HepG2 (cell line): ENCODE data around the gene SCRT2.

Experiments used
- BCLAF1 ChIP-seq: fragments of 450-650 bp; IDR thresholded peaks from 2 replicates; pipeline ENCODE4 v1.6.1; 2017; ENCODE audit warnings: mild to moderate bottlenecking
- CBFB ChIP-seq: sonication (generic); formaldehyde crosslinking; IDR thresholded peaks from 2 replicates; pipeline ENCODE4 v1.4.0; 2020; ENCODE audit warnings: missing genetic modification reagents
- CHD2 ChIP-seq: IDR thresholded peaks from 2 replicates; pipeline ENCODE4 v1.6.1; 2011; ENCODE audit warnings: low read depth, low read length, improper control_type of control experiment
- JUN ChIP-seq: sonication (generic); formaldehyde crosslinking; IDR thresholded peaks from 2 replicates; pipeline ENCODE4 v1.4.0; 2020; ENCODE audit warnings: mild to moderate bottlenecking, missing genetic modification reagents
- NCOR1 ChIP-seq: fragments of 200-600 bp; sonication (generic); IDR thresholded peaks from 2 replicates; pipeline ENCODE4 v1.7.0; 2017; ENCODE audit warnings: antibody characterized with exemption, low read length, borderline replicate concordance
- ZNF713 ChIP-seq: sonication (generic); formaldehyde crosslinking; IDR thresholded peaks from 2 replicates; pipeline ENCODE4 v1.4.0; 2020; ENCODE audit warnings: mild to moderate bottlenecking, missing genetic modification reagents

- TF ChIP-seq ZNF713 (CRISPR knock-in tag): no peak
- TF ChIP-seq CBFB (CRISPR knock-in tag): no peak
- TF ChIP-seq BCLAF1: no peak
- no peak for TF ChIP-seq NCOR1
- no peak for TF ChIP-seq JUN (CRISPR knock-in tag)
- no peak for TF ChIP-seq CHD2
Observed at GRCh38 chr20:692044-692443, 16.4 kb upstream of the SCRT2 start.
